OCI-LY3 (cell line): ENCODE measurements around the gene TBPL2.
A peak's percentile ranks its signal among the peaks of the same experiment; 100 is the strongest.

Source experiments
- H2AFZ ChIP-seq: fragments of 200-600, 300-600 bp; shearing (Covaris generic); 2 replicates; pipeline ENCODE4 v1.6.0; 2014; ENCODE audit warnings: antibody characterized with exemption, low read depth, low read length
- H3K27ac ChIP-seq: fragments of 200-600, 300-600 bp; sonication (generic); 2 replicates; pipeline ENCODE4 v1.5.1; 2014; ENCODE audit warnings: mild to moderate bottlenecking, low read length, moderate library complexity, mixed read lengths
- H3K27me3 ChIP-seq: fragments of 200-600, 300-600 bp; sonication (generic); 2 replicates; pipeline ENCODE4 v1.6.1; 2014; ENCODE audit warnings: low read depth, low read length, mixed read lengths
- H3K36me3 ChIP-seq: fragments of 200-600, 300-600 bp; sonication (generic); replicated peaks from 2 replicates; pipeline ENCODE3; 2014; ENCODE audit warnings: low read depth, low read length, mixed read lengths
- H3K4me1 ChIP-seq: fragments of 300-600, 200-600 bp; sonication (generic); 2 replicates; pipeline ENCODE4 v1.6.1; 2014; ENCODE audit warnings: low read length, mixed read lengths
- H3K4me2 ChIP-seq: fragments of 200-600, 300-600 bp; sonication (generic); 2 replicates; pipeline ENCODE4 v1.6.1; 2014; ENCODE audit warnings: low read length, mixed read lengths
- H3K4me3 ChIP-seq: fragments of 300-600, 200-600 bp; sonication (generic); 2 replicates; pipeline ENCODE4 v1.5.1; 2014; ENCODE audit warnings: antibody characterized with exemption, mild to moderate bottlenecking, low read length, moderate library complexity
- H3K79me2 ChIP-seq: fragments of 300-600, 200-600 bp; shearing (Covaris generic); 2 replicates; pipeline ENCODE4 v1.6.1; 2014; ENCODE audit warnings: mild to moderate bottlenecking, low read length, mixed read lengths
- H3K9ac ChIP-seq: fragments of 300-600, 200-600 bp; shearing (Covaris generic); 2 replicates; pipeline ENCODE4 v1.6.0; 2014; ENCODE audit warnings: mild to moderate bottlenecking, low read length, moderate library complexity
- H3K9me3 ChIP-seq: fragments of 200-600, 300-600 bp; shearing (Covaris generic); 2 replicates; pipeline ENCODE4 v1.6.1; 2014; ENCODE audit warnings: low read length, mixed read lengths; ENCODE audit not compliant: insufficient read depth
- H4K20me1 ChIP-seq: fragments of 200-600, 300-600 bp; sonication (generic); 2 replicates; pipeline ENCODE4 v1.6.1; 2016; ENCODE audit warnings: low read length, mixed read lengths; ENCODE audit not compliant: insufficient read depth
- EZH2phosphoT487 ChIP-seq: fragments of 200-600 bp; shearing (Covaris generic); IDR thresholded peaks from 2 replicates; pipeline ENCODE4 v1.6.1; 2018; ENCODE audit warnings: antibody characterized with exemption, mixed run types, low read depth
- TF ChIP-seq, protein P1 (sequence below): fragments of 200-600, 300-600 bp; sonication (generic); IDR thresholded peaks from 2 replicates; pipeline ENCODE4 v1.5.1; 2014; ENCODE audit warnings: antibody characterized with exemption, low read length, low read depth

TBPL2 gene

DNA sequence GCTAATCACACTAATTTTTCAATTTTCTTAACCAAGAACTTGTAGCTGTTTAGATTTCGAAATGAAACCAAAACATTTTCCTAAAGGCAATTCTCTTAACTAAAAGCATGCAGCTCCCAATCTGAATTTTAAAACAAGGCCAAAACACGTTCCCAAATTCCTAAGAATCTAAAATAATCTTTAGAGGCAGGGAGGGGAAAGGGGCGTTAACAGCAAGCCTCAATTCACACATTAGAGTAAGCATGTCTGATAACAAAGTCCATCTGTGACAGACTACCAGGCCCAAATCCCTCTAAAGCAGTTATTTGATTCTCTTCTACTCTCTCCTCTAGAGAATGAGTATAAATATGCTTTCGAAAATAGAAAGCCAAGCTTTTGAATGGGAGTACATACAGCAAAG lies 29.5 kb downstream of the TBPL2 start:
- TF ChIP-seq EZH2phosphoT487: no peak
- TF ChIP-seq, protein P1, sequence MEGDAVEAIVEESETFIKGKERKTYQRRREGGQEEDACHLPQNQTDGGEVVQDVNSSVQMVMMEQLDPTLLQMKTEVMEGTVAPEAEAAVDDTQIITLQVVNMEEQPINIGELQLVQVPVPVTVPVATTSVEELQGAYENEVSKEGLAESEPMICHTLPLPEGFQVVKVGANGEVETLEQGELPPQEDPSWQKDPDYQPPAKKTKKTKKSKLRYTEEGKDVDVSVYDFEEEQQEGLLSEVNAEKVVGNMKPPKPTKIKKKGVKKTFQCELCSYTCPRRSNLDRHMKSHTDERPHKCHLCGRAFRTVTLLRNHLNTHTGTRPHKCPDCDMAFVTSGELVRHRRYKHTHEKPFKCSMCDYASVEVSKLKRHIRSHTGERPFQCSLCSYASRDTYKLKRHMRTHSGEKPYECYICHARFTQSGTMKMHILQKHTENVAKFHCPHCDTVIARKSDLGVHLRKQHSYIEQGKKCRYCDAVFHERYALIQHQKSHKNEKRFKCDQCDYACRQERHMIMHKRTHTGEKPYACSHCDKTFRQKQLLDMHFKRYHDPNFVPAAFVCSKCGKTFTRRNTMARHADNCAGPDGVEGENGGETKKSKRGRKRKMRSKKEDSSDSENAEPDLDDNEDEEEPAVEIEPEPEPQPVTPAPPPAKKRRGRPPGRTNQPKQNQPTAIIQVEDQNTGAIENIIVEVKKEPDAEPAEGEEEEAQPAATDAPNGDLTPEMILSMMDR: no peak
- H3K4me2 ChIP-seq: peak overlapping the region; percentile 84
- peaks cover 20% of the 10 kb centered on the region for H3K79me2 ChIP-seq
- peak overlapping the region; percentile 92; the same call in 1 of the 2 replicates for H2AFZ ChIP-seq
- no peaks in the 10 kb centered on the region for H3K36me3 ChIP-seq
- no peak overlapping the region for H3K27ac ChIP-seq
- peaks cover 16% of the 10 kb centered on the region for H3K4me1 ChIP-seq
- H3K27me3 ChIP-seq: peaks cover 7% of the 10 kb centered on the region; the same call in 1 of the 2 replicates
- H3K9me3 ChIP-seq: no peaks in the 10 kb centered on the region
- H4K20me1 ChIP-seq: no peaks in the 10 kb centered on the region
- H3K4me3 ChIP-seq: peak overlapping the region; percentile 89
- H3K9ac ChIP-seq: peak overlapping the region; percentile 85

DNA sequence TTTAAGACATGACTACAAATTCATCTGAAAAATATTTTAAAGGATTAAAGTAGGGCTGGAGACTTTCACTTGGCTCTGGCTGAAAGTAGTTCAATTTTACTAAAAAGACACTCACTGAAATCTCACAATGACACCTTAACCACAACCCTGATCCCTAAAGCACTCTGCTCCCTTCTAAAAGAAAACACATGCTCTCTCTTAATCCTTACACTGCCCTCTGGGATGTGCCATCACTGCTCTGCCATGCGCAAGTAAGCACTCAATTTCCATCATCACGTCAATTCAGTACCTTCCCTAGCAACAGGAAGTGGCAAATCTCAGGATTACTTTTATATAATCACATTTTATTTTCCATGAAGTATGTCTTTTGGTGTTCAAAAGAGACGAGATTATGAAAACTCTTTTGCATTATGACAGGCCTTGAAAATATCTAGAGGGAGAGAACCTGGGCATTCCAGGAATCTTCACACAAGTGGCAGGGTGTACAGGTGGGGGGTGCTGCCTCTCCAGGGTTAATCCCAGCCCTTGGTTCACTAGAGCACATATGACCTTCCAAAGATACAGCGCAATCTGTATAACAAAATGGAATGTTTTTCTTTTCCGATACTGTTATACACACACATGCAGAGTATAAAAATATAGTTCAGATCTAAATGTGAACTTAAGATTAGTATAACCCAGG lies 36.1 kb downstream of the TBPL2 start:
- Histone ChIP-seq H3K27ac (no peak overlapping the region), H3K36me3 (no peaks in the 10 kb centered on the region), H2AFZ (no peak overlapping the region), H3K4me1 (no peaks in the 10 kb centered on the region), H3K4me2 (no peak overlapping the region), H3K79me2 (peaks cover 12% of the 10 kb centered on the region; the same call in 1 of the 2 replicates), H3K9me3 (no peaks in the 10 kb centered on the region), H3K4me3 (no peak overlapping the region), H4K20me1 (no peaks in the 10 kb centered on the region), H3K27me3 (no peaks in the 10 kb centered on the region), H3K9ac (no peak overlapping the region)
- TF ChIP-seq, protein P1: no peak
- TF ChIP-seq EZH2phosphoT487: no peak

DNA sequence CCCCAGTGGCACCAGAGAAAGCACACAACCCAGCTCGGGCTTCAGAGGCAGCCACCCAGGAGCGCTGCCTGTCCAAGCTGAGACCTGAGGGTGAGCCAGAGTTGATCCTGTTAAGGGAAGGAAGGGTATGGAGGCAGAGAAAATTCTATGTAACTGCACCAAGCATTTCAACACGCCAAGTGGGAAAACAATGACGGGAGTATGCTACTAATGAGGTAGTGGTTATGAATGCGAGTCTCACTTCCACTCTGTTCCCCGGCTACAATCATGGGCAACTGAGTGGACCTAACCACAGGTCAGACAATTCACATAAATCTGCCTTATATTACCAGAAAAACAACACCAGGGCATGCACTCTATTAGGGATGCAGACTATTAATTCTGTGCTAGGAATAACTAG lies 38.7 kb downstream of the TBPL2 start:
- peaks cover 12% of the 10 kb centered on the region; the same call in 1 of the 2 replicates for H3K79me2 ChIP-seq
- H3K4me2 ChIP-seq: no peak overlapping the region
- H3K36me3 ChIP-seq: no peaks in the 10 kb centered on the region
- no peaks in the 10 kb centered on the region for H3K27me3 ChIP-seq
- no peaks in the 10 kb centered on the region for H3K4me1 ChIP-seq
- H3K4me3 ChIP-seq: no peak overlapping the region
- no peaks in the 10 kb centered on the region for H4K20me1 ChIP-seq
- no peak overlapping the region for H2AFZ ChIP-seq
- no peak overlapping the region for H3K9ac ChIP-seq
- no peaks in the 10 kb centered on the region for H3K9me3 ChIP-seq
- TF ChIP-seq, protein P1: no peak
- TF ChIP-seq EZH2phosphoT487: no peak
- H3K27ac ChIP-seq: no peak overlapping the region

DNA sequence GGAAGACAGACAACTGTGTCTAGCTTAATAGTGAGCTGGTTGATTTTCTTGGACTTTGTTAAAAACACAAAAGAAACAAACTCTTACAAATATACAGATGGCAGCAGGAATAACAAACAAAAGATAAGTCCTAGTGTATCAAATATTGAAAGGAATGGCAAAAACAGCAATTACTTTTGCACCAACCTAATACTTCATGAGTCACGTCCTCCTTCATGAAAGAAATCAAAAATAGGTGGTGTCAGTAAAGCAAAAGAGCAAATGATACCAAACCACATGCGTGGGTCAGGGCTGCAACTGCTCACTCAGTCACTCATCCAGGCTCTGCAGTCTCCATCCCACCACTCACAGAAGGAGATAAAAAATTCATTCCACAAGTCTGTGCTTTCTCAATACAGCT lies 40.6 kb downstream of the TBPL2 start:
- H3K27ac ChIP-seq: no peak overlapping the region
- peaks cover 12% of the 10 kb centered on the region; the same call in 1 of the 2 replicates for H3K79me2 ChIP-seq
- no peaks in the 10 kb centered on the region for H4K20me1 ChIP-seq

More for the DNA sequence above, 40.6 kb downstream of the TBPL2 start:
- H3K36me3 ChIP-seq: no peaks in the 10 kb centered on the region
- no peak overlapping the region for H3K4me3 ChIP-seq
- no peaks in the 10 kb centered on the region for H3K9me3 ChIP-seq
- H3K27me3 ChIP-seq: no peaks in the 10 kb centered on the region
- no peak overlapping the region for H2AFZ ChIP-seq
- H3K9ac ChIP-seq: no peak overlapping the region
- no peak overlapping the region for H3K4me2 ChIP-seq
- no peaks in the 10 kb centered on the region for H3K4me1 ChIP-seq
- TF ChIP-seq EZH2phosphoT487: no peak
- TF ChIP-seq, protein P1: no peak
